ENCODE results near the gene RNF223.

- TF ChIP-seq HDAC2 (IDR thresholded peaks at IDR 0.05; ENCODE audit: borderline replicate concordance in 1 of 2, low read depth in 2 of 2, low read length in 2 of 2): no peak
- TF ChIP-seq POLR2AphosphoS5 (IDR thresholded peaks at IDR 0.05; ENCODE audit: low read depth, low read length): no peak
- no peak for TF ChIP-seq ATF2 (IDR thresholded peaks at IDR 0.05; ENCODE audit: low read length)
- TF ChIP-seq YY1 (IDR thresholded peaks at IDR 0.05; ENCODE audit: low read depth, low read length): no peak
- TF ChIP-seq SIN3A (conservative IDR thresholded peaks at IDR 0.05 in 1 of 2, IDR thresholded peaks at IDR 0.05 in 1 of 2; ENCODE audit: low read depth in 1 of 2, low read length in 2 of 2): no peak
Measured at GRCh38 chr1:1091344-1092148, 17.4 kb upstream of the RNF223 start.

Measured in H1 (cell line).